Progenitor cell of endocrine pancreas (in vitro differentiated cells): Measurements from ENCODE around the gene KY. TPM values are rescaled to one million over a fixed set of nuclear protein-coding genes. Genes with fewer than 3 reads are reported as not detected.

ENCODE experiments used
- DNase-seq: peaks from one replicate; pipeline ENCODE4 v3.0.0; 2021; ENCODE audit warnings: low spot score; ENCODE audit not compliant: unreplicated experiment
- H3K27ac Mint-ChIP-seq: 2 replicates; pipeline ENCODE4 v1.8.0; 2021; ENCODE audit warnings: mild to moderate bottlenecking, moderate library complexity, mixed read lengths
- H3K27me3 Mint-ChIP-seq: 2 replicates; pipeline ENCODE4 v1.8.0; 2021; ENCODE audit warnings: mixed read lengths
- H3K36me3 Mint-ChIP-seq: 2 replicates; pipeline ENCODE4 v1.8.0; 2022; ENCODE audit warnings: mixed read lengths; ENCODE audit not compliant: insufficient read depth
- H3K4me1 Mint-ChIP-seq: 2 replicates; pipeline ENCODE4 v1.8.0; 2021; ENCODE audit warnings: low read depth, mixed read lengths
- H3K4me3 Mint-ChIP-seq: 2 replicates; pipeline ENCODE4 v1.8.0; 2021; ENCODE audit warnings: low read depth, mild to moderate bottlenecking, moderate library complexity, mixed read lengths
- H3K9me3 Mint-ChIP-seq: 2 replicates; pipeline ENCODE4 v1.8.0; 2021; ENCODE audit warnings: low read depth, mixed read lengths
- CTCF ChIP-seq: fragments of 200-600 bp; sonication (generic); IDR thresholded peaks from one replicate; pipeline ENCODE4 v1.5.0; 2021; ENCODE audit warnings: antibody characterized with exemption, mild to moderate bottlenecking; ENCODE audit not compliant: unreplicated experiment
- total RNA-seq: library from RNA; stranded (reverse); gene quantifications from 2 replicates; pipeline ENCODE4 v1.2.1, GENCODE V29; 2021

The KY gene
- total RNA-seq, 1 donor from 2014 or later: not detected

GRCh38 chr3:134607054-134608022, 43.5 kb downstream of the KY start:
- DNase-seq: no peak
- Mint-ChIP-seq H3K36me3 (no peaks in the 10 kb centered on the region), H3K4me3 (no peak overlapping the region), H3K9me3 (no peaks in the 10 kb centered on the region), H3K4me1 (peaks cover 2% of the 10 kb centered on the region), H3K27ac (no peak overlapping the region), H3K27me3 (peaks cover 26% of the 10 kb centered on the region)
- TF ChIP-seq CTCF: no peak

- no peak overlapping the region for H3K27ac Mint-ChIP-seq
Measured at GRCh38 chr3:134606033-134607025, 44.5 kb downstream of the KY start.

GRCh38 chr3:134605556-134605955, 45.3 kb downstream of the KY start:
- Mint-ChIP-seq H3K27me3 (peaks cover 26% of the 10 kb centered on the region), H3K27ac (no peak overlapping the region), H3K36me3 (no peaks in the 10 kb centered on the region), H3K4me1 (peaks cover 7% of the 10 kb centered on the region), H3K9me3 (no peaks in the 10 kb centered on the region), H3K4me3 (no peak overlapping the region)
- DNase-seq: no peak
- TF ChIP-seq CTCF: no peak

More at GRCh38 chr3:134606033-134607025, 44.5 kb downstream of the KY start:
- H3K36me3 Mint-ChIP-seq: no peaks in the 10 kb centered on the region
- H3K9me3 Mint-ChIP-seq: no peaks in the 10 kb centered on the region
- peaks cover 7% of the 10 kb centered on the region for H3K4me1 Mint-ChIP-seq
- TF ChIP-seq CTCF: no peak
- no peak overlapping the region for H3K4me3 Mint-ChIP-seq
- DNase-seq: no peak
- peaks cover 23% of the 10 kb centered on the region for H3K27me3 Mint-ChIP-seq

- no peak overlapping the region for H3K4me3 Mint-ChIP-seq
- no peak for TF ChIP-seq CTCF
- H3K9me3 Mint-ChIP-seq: no peaks in the 10 kb centered on the region
- H3K36me3 Mint-ChIP-seq: no peaks in the 10 kb centered on the region
- no peak overlapping the region for H3K27ac Mint-ChIP-seq
- peaks cover 30% of the 10 kb centered on the region for H3K27me3 Mint-ChIP-seq
- H3K4me1 Mint-ChIP-seq: peaks cover 7% of the 10 kb centered on the region
- no peak for DNase-seq
Measured at GRCh38 chr3:134603956-134604355, 46.9 kb downstream of the KY start.

GRCh38 chr3:134603480-134603879, 47.3 kb downstream of the KY start:
- Mint-ChIP-seq H3K9me3 (no peaks in the 10 kb centered on the region), H3K27ac (no peak overlapping the region), H3K4me3 (no peak overlapping the region), H3K4me1 (peaks cover 7% of the 10 kb centered on the region), H3K36me3 (no peaks in the 10 kb centered on the region), H3K27me3 (peaks cover 28% of the 10 kb centered on the region)
- DNase-seq: no peak
- TF ChIP-seq CTCF: no peak
